PC-9 (cell line): ENCODE data around the gene EGFR.

ENCODE experiments used
- EZH2 ChIP-seq: fragments of 200-600 bp; sonication (generic); IDR thresholded peaks from 2 replicates; pipeline ENCODE4 v1.8.0; 2017; ENCODE audit warnings: antibody characterized with exemption, low read depth
- TF ChIP-seq, protein P1 (sequence below): fragments of 200-600 bp; sonication (generic); conservative IDR thresholded peaks from 2 replicates; pipeline ENCODE4 v1.6.1; 2017; ENCODE audit warnings: mixed run types, antibody characterized with exemption, mild to moderate bottlenecking, moderate library complexity

DNA sequence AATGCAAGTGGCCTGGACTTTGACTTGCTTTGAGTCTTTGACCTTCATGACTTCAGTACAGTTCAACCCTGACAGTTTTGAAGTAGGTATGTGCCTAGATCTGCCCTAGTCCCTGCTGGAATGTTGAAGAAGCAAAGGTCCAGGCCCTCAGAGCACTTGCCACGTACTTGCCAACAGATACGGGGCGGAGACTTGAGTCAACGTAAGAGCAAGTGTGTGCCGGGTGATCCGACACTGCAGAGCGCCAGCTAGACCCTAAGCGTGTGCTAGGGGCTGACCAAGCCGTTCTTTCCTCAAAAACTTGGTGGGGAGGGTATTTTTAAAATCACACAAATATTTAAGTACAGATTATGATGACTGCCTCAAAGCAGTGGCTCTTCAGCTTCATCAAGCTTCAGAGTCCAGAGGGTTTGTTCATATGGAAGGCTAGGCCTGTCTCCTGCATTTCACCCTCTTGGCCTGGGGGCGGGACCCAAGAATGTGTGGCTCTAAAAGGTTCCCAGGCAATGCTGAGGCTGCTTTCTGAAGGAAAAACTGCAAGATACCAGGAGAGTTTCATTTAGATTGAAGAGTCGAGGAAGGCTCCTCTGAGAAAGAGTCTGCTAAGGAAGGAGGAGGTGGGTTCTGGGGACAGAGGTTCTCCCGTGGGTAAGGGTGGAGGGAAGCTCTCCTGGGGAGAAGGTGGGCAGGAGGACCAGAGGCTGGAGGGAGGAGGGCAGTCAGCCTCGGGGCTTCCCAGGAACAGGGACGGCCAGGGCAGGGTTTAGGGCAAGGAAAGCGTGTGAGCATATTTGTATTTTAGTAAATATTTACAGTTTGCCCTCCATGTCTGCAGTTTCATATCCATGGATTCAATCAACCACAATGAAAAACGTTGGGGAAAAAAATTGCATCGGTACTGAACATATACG, 160.3 kb downstream of the EGFR start:
- TF ChIP-seq, protein P1, sequence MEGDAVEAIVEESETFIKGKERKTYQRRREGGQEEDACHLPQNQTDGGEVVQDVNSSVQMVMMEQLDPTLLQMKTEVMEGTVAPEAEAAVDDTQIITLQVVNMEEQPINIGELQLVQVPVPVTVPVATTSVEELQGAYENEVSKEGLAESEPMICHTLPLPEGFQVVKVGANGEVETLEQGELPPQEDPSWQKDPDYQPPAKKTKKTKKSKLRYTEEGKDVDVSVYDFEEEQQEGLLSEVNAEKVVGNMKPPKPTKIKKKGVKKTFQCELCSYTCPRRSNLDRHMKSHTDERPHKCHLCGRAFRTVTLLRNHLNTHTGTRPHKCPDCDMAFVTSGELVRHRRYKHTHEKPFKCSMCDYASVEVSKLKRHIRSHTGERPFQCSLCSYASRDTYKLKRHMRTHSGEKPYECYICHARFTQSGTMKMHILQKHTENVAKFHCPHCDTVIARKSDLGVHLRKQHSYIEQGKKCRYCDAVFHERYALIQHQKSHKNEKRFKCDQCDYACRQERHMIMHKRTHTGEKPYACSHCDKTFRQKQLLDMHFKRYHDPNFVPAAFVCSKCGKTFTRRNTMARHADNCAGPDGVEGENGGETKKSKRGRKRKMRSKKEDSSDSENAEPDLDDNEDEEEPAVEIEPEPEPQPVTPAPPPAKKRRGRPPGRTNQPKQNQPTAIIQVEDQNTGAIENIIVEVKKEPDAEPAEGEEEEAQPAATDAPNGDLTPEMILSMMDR, result no peak
- TF ChIP-seq EZH2, result no peak
